Muscle layer of colon (tissue), 2 donors: ENCODE measurements around the gene FUBP1.
A peak's percentile ranks its signal among the peaks of the same experiment; 100 is the strongest.
"Not testable (repeated sequence)": the region's sequence is repeated elsewhere in the genome, so short reads cannot be mapped to it uniquely, and the experiment has no call there.

ENCODE experiments used
- H3K27ac ChIP-seq: one replicate; pipeline ENCODE4 v1.7.0; 2013; ENCODE audit warnings: low read depth, mild to moderate bottlenecking, low read length, moderate library complexity
- H3K27me3 ChIP-seq, 2 donors: one replicate each; pipeline ENCODE4 v1.7.0; 2013; ENCODE audit warnings: low read length in 2 of 2, mild to moderate bottlenecking in 2 of 2; ENCODE audit not compliant: insufficient read depth in 2 of 2, control insufficient read depth in 1 of 2
- H3K36me3 ChIP-seq: one replicate; pipeline ENCODE4 v1.7.0; 2013; ENCODE audit warnings: mild to moderate bottlenecking, low read length; ENCODE audit not compliant: insufficient read depth
- H3K4me1 ChIP-seq: one replicate; pipeline ENCODE4 v1.7.0; 2013; ENCODE audit warnings: mild to moderate bottlenecking, low read length; ENCODE audit not compliant: insufficient read depth
- H3K4me3 ChIP-seq, 2 donors: one replicate each; pipeline ENCODE4 v1.7.0; 2013; ENCODE audit warnings: low read length in 2 of 2, low read depth in 1 of 2, mild to moderate bottlenecking in 1 of 2, moderate library complexity in 1 of 2
- H3K9ac ChIP-seq: one replicate; pipeline ENCODE4 v1.7.0; 2013; ENCODE audit warnings: low read length
- H3K9me3 ChIP-seq: one replicate; pipeline ENCODE4 v1.7.0; 2013; ENCODE audit warnings: mild to moderate bottlenecking, low read length
- donor health status: abdominal sarcoma.
- donor health status: Adenocarcinoma of cecum.

The FUBP1 gene, protein sequence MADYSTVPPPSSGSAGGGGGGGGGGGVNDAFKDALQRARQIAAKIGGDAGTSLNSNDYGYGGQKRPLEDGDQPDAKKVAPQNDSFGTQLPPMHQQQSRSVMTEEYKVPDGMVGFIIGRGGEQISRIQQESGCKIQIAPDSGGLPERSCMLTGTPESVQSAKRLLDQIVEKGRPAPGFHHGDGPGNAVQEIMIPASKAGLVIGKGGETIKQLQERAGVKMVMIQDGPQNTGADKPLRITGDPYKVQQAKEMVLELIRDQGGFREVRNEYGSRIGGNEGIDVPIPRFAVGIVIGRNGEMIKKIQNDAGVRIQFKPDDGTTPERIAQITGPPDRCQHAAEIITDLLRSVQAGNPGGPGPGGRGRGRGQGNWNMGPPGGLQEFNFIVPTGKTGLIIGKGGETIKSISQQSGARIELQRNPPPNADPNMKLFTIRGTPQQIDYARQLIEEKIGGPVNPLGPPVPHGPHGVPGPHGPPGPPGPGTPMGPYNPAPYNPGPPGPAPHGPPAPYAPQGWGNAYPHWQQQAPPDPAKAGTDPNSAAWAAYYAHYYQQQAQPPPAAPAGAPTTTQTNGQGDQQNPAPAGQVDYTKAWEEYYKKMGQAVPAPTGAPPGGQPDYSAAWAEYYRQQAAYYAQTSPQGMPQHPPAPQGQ

DNA sequence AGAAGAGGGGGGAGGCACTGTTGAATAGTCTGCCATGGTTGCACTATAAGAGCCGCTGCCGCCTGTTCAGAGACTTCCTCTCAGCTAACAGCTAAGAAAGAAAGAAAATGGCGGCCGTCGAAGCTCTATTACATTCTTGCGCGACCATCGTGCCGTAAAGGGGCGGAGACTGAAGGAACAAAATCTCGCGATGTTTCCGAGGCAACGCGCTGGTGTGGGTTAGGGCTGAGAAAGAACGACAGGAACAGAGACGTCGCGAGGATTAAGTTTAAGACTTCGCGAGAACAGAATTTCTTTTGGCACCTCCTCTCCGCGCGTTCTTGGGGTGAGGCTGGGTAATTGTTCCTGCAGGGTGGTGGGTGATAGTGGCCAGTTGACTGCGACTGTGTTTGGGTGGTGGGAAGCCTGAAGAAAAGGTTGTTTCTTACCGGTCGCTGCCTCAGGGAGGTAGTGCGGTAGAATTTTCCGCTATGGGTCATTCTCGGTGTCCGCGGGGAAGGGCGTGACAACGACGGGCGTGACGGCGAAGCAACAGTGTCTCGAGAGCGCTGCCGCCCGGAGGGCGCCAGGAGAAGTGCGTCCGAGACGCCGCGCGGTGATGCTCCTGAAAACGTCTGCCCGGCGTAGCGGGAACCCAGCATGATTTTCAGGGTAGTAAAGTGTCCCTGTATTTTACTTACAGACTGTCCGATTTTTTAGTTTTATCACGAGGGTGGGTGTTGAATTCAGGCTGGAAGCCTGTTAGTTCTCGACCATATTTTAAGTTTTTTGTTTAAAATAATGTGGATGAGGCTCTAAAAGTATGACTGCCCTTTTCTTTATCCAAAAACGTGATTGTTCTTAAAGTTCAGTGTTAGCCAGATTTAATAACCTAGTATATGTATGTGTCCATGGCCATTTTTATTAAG is at the start of gene FUBP1:
TSS of gene FUBP1 (minus strand) at position 104 of the 908 bp plus-strand sequence. CDS start at position 36, 68 bp downstream.
- H3K9me3 ChIP-seq: no peaks in the 10 kb centered on the region
- peaks cover 33% of the 10 kb centered on the region for H3K4me1 ChIP-seq
- no peaks in the 10 kb centered on the region for H3K27me3 ChIP-seq
- peak within 1 kb of the TSS; percentile 81 to 99 for H3K4me3 ChIP-seq
- H3K36me3 ChIP-seq: peaks cover 6% of the 10 kb centered on the region
- peak within 1 kb of the TSS; percentile 100 for H3K9ac ChIP-seq
- peak within 1 kb of the TSS; percentile 86 for H3K27ac ChIP-seq

DNA sequence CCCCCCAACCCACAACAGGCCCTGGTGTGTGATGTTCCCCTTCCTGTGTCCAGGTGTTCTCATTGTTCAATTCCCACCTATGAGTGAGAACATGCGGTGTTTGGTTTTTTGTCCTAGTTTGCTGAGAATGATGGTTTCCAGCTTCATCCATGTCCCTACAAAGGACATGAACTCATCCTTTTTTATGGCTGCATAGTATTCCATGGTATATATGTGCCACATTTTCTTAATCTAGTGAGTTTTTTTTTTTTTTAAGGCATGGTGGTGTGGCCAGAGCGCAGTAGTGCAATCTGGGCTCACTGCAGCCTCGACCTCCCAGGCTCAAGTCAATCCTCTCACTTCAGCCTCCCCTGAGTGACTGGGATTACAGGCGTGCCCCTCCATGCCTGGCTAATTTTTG is 42.3 kb upstream of the FUBP1 start:
- H3K9me3 ChIP-seq, H3K27ac ChIP-seq, H3K36me3 ChIP-seq, H3K4me1 ChIP-seq, H3K4me3 ChIP-seq, H3K9ac ChIP-seq, H3K27me3 ChIP-seq: not testable (repeated sequence)

DNA sequence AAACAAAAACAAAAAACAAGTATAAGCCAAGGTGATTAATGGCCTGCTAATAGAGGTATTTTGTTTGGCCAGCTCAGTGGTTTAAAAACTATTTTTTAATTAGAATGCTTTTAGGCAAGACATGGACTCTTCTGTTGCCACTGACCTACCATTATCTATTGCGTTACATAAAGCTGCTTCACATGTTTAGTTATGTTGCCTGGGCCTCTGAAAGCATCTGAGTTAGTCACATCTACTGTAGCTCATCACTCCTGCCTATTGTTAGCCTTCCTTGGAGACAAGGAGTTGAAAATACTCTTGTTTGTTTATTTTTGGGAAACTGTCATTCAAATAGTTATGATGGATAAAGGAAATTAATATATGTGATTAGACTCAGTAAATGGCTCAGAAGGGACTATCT is 40.2 kb upstream of the FUBP1 start:
- H3K36me3 ChIP-seq: no peaks in the 10 kb centered on the region
- no peaks in the 10 kb centered on the region for H3K27me3 ChIP-seq
- H3K27ac ChIP-seq: no peak overlapping the region
- H3K9ac ChIP-seq: no peak overlapping the region
- H3K4me1 ChIP-seq: no peaks in the 10 kb centered on the region
- no peaks in the 10 kb centered on the region for H3K9me3 ChIP-seq
- H3K4me3 ChIP-seq: no peak overlapping the region

DNA sequence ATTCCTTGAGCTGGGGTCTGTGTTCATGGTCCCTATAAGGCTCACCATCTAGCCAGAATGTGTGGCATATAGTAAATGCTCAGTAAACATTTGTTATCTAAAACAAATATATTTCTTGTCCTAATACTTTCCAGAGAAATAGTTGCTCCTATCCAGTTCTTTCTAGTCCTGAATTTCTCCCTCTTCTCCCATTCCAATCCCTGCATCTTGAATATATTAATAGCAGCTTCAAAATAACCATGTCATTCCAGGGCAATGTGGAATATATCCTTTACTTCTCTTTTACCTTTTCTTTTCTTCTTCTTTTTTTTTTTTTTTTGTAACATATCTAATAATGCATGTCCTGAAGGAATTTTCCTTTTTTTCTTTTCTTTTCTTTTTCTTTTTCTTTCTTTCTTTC is 36.3 kb upstream of the FUBP1 start:
- peaks cover 6% of the 10 kb centered on the region for H3K36me3 ChIP-seq
- no peaks in the 10 kb centered on the region for H3K9me3 ChIP-seq
- H3K9ac ChIP-seq: no peak overlapping the region
- H3K4me1 ChIP-seq: peaks cover 8% of the 10 kb centered on the region
- no peak overlapping the region for H3K27ac ChIP-seq
- H3K27me3 ChIP-seq: no peaks in the 10 kb centered on the region
- H3K4me3 ChIP-seq: no peak overlapping the region

DNA sequence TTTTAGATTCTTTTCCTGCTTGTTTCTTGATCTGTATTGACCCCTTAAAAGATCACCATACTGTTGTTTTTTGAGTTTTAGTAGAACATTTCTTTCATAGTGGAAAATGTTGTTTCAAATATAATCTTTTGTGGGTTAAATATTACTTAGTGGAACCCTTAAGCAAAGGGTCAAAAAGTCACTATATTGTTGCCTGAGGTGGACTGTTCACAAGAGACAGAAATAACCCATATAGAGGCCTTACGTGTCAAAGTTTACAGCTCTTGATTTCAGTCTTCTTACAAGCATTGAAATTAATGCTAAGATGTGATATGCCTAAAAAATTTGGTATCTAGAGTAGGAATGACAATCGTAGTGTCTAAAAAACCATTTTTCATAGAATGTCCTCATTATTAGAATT is 32.2 kb upstream of the FUBP1 start:
- peaks cover 6% of the 10 kb centered on the region for H3K36me3 ChIP-seq
- no peaks in the 10 kb centered on the region for H3K27me3 ChIP-seq
- no peaks in the 10 kb centered on the region for H3K9me3 ChIP-seq
- no peak overlapping the region for H3K4me3 ChIP-seq
- H3K27ac ChIP-seq: no peak overlapping the region
- H3K4me1 ChIP-seq: peaks cover 26% of the 10 kb centered on the region
- H3K9ac ChIP-seq: peak overlapping the region; percentile 9

DNA sequence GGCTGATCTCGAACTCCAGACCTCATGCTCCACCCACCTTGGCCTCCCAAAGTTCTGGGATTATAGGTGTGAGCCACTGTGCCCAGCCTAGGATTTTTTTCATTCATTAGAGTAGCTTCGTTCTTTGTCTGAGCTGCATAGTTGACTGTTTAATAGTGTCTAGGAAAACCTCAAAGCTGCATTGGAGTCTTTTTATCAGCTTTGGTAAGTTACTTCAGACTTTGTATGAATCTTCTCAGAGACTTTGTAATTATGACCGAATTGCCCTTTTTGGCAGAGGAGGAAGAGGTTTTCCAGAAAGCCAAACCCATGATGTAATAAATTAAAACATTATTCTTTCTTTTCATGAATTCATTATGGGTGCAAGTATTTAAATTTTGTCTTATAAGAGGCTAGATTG is 31.0 kb upstream of the FUBP1 start:
- peak overlapping the region in 1 of 2 donors; percentile 10 for H3K4me3 ChIP-seq
- no peak overlapping the region for H3K27ac ChIP-seq
- no peaks in the 10 kb centered on the region for H3K27me3 ChIP-seq
- H3K9ac ChIP-seq: no peak overlapping the region
- H3K9me3 ChIP-seq: no peaks in the 10 kb centered on the region
- peaks cover 26% of the 10 kb centered on the region for H3K4me1 ChIP-seq
- H3K36me3 ChIP-seq: peaks cover 6% of the 10 kb centered on the region

DNA sequence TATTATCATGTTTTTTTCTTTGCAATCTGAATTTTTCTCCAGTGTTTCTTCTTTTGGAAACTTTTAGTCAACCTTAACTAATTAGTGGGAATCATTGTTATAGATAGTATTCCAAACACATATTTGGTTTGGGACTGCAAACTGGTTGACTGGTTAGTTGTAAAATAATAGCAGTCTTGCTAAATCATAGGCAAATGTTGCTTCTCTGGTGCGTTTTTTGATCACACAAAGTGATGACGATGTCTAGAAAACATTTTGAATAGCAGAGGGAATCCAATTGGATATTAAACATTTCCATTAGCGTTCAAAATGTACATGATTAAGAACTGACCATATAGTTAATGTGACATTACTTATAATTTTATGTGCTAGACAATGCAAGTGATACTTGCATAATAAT is 30.4 kb upstream of the FUBP1 start:
- Histone ChIP-seq H3K36me3 (peaks cover 6% of the 10 kb centered on the region), H3K4me1 (peaks cover 26% of the 10 kb centered on the region), H3K9ac (no peak overlapping the region), H3K27ac (no peak overlapping the region), H3K9me3 (no peaks in the 10 kb centered on the region), H3K27me3 (no peaks in the 10 kb centered on the region), H3K4me3 (peak overlapping the region in 1 of 2 donors; percentile 10)

DNA sequence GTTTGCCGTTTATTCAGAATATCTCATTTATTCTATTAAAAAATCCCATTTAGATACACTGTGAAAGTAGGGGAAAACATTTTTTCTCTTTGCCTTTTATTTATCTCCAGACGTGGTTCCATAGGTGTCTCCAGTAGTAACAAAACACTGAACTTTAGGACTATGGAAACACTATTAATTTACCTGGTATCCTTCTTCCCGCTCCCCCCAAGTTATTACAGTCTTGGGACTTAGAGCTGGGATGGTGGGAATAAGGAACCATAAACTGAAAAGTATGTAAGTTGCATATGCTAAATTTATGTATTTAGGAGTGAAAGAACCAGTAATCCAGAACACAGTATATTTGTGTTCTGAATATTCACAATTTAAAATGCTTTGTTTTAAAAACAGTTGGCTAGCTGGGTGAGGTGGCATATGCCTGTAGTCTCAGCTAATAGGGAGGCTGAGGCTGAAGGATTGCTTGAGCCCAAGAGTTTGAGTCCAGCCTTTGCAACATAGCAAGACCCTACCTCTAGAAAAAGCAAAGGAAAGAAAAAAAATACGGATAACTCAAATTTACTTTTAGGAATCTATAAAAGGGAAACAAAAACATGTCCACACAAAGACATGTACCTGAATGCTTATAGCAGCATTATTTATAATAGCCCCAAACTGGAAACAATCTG is 28.9 kb upstream of the FUBP1 start:
- Histone ChIP-seq H3K4me1 (peaks cover 29% of the 10 kb centered on the region), H3K36me3 (no peaks in the 10 kb centered on the region), H3K9me3 (no peaks in the 10 kb centered on the region), H3K27ac (peak overlapping the region; percentile 14), H3K9ac (no peak overlapping the region), H3K4me3 (peak overlapping the region in 1 of 2 donors; percentile 17), H3K27me3 (no peaks in the 10 kb centered on the region)

DNA sequence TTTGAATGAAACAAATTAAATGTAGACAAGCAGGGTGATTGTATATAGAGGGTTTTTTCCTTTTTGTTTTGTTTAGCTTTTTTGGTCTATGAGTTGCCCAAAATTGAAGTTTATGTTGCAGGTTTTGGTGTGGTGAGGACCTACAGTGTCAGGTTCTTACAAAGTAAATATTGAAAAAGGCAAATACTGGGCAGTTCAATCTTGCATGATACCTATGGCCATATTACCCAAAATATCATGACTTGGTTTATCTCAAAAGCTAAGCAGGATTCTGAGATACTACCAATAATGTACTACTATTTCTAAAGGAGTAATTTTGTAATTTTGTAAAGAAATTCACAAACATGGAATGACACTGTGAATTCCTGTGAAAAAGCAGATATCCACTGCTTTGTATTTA is 27.6 kb upstream of the FUBP1 start:
- H3K36me3 ChIP-seq: no peaks in the 10 kb centered on the region
- H3K9ac ChIP-seq: peak overlapping the region; percentile 85
- no peaks in the 10 kb centered on the region for H3K27me3 ChIP-seq
- H3K4me1 ChIP-seq: peaks cover 29% of the 10 kb centered on the region
- H3K9me3 ChIP-seq: no peaks in the 10 kb centered on the region
- peak overlapping the region; percentile 33 to 83 for H3K4me3 ChIP-seq
- peak overlapping the region; percentile 57 for H3K27ac ChIP-seq

DNA sequence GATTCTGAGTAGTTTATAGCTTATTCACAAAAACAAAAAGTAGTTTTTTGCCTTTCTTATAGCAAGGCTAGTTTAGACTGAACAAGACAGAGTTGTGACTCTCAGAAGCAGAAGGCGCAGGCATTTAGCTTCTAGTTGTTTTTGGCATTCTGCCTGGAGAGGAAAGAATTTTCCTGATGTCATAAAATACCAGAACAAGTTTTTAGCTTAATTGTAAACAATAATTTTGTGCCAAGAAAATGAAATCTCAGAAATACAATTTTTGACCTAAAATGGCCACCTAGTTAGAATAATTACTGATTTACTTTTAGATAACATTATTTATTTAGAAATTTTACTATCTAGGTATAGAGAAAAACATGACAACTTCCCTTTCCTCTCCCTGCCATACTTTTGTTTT is 26.9 kb upstream of the FUBP1 start:
- Histone ChIP-seq H3K4me1 (peaks cover 26% of the 10 kb centered on the region), H3K27ac (peak overlapping the region; percentile 98), H3K4me3 (peak overlapping the region; percentile 68 to 83), H3K27me3 (no peaks in the 10 kb centered on the region), H3K9me3 (no peaks in the 10 kb centered on the region), H3K36me3 (no peaks in the 10 kb centered on the region), H3K9ac (peak overlapping the region; percentile 96)

DNA sequence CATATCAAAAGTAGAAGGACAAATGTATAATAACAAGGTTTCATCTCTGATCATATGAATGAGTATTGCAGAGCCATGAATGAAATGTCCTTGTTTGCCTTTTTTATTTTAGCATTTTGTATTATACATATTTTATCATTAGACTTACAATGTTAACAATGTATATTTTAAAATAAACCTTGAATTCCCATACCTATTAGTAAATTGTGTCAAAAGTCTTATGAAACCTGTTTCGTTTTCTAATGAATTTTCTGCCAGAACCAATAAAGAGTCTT is 26.5 kb upstream of the FUBP1 start:
- Histone ChIP-seq H3K4me1 (peaks cover 22% of the 10 kb centered on the region), H3K27ac (peak overlapping the region; percentile 98), H3K36me3 (no peaks in the 10 kb centered on the region), H3K9me3 (no peaks in the 10 kb centered on the region), H3K9ac (peak overlapping the region; percentile 96), H3K4me3 (peak overlapping the region; percentile 68 to 83), H3K27me3 (no peaks in the 10 kb centered on the region)
